ENCODE measurements around the gene DUSP22. TPM values are rescaled to one million over a fixed set of nuclear protein-coding genes. Genes with fewer than 3 reads are reported as not detected.
"Not testable (repeated sequence)": the region's sequence is repeated elsewhere in the genome, so short reads cannot be mapped to it uniquely, and the experiment has no call there.

Gene DUSP22
- total and polyA plus RNA-seq, 8 donors, result 15.6 to 338 (median 34.8) TPM

DNA sequence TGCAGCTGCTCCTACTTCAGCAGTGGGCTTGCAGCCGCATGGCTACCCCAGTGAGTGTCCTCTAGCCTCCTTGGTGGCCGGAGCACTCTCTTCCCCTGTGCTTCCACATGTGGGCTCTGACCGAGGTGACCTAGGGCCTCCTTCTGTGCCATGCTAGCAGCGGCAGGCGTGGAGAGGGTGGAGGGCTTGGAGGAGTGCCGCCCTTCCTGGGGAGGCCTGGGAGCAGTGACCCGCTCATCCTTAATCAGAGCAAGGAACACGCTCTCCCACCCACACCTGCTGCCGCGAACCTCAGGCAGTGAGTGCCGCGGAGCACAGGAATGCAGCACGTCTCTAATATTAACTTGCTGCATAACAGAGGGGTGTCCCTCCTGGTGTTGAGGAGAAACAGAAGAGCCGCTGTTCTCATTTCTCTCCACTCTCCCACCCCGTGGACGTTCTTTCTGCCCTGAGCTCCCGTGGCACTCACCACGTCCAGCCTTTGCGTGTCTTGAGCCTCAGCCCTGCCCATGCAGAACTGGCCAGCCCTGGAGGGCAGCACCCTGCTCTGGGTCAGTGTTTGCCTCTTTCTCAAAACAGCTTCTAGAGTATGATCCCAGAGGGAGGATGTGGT is 31.9 kb downstream of the DUSP22 start:
- TF ChIP-seq, protein P1, sequence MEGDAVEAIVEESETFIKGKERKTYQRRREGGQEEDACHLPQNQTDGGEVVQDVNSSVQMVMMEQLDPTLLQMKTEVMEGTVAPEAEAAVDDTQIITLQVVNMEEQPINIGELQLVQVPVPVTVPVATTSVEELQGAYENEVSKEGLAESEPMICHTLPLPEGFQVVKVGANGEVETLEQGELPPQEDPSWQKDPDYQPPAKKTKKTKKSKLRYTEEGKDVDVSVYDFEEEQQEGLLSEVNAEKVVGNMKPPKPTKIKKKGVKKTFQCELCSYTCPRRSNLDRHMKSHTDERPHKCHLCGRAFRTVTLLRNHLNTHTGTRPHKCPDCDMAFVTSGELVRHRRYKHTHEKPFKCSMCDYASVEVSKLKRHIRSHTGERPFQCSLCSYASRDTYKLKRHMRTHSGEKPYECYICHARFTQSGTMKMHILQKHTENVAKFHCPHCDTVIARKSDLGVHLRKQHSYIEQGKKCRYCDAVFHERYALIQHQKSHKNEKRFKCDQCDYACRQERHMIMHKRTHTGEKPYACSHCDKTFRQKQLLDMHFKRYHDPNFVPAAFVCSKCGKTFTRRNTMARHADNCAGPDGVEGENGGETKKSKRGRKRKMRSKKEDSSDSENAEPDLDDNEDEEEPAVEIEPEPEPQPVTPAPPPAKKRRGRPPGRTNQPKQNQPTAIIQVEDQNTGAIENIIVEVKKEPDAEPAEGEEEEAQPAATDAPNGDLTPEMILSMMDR (IDR thresholded peaks at IDR 0.05), result no peak
- TF ChIP-seq POLR2AphosphoS5 (IDR thresholded peaks at IDR 0.05), result no peak
- no peak for TF ChIP-seq POLR2A (IDR thresholded peaks at IDR 0.05)
- no peak for TF ChIP-seq EP300 (IDR thresholded peaks at IDR 0.05)
- no peaks in the 10 kb centered on the region for H3K9me3 ChIP-seq
- no peak overlapping the region for H3K4me3 ChIP-seq
- intact Hi-C loops (cut with DNase I; ENCODE audit: low total_unique reads), result no loop called here
- peaks cover 0 to 7% (median 4%) of the 10 kb centered on the region in 4 donors for H3K36me3 ChIP-seq
- H3K27me3 ChIP-seq, result no peaks in the 10 kb centered on the region
- H3K27ac ChIP-seq, result no peak overlapping the region
- DNase-seq, result no peak
- 86 to 90% (median 87%) methylated on average over 19 of the region's 19 CpGs for WGBS, 5 donors
- peaks cover 7 to 37% (median 22%) of the 10 kb centered on the region in 4 donors for H3K4me1 ChIP-seq

DNA sequence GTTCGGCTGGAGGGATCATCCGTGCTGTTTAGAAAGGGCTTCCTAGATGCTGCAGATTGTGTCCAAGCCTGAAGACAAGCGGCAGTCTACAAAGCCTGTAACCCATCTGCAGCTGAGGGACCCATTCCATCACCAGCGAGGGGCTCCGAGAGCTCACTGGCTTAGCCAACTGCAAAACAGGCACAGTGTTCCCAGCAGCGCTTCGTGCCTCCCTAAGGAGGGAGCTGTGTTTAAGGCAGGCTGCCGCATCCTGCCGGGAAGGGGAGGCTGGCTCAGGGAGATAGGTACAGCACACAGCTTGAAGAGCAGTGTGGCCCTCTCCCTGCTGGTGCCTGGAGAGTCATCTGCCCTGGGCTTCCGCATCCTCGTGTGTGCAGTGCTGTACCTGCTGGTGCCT is 32.4 kb downstream of the DUSP22 start:
- WGBS, 5 donors, result 85 to 91% (median 90%) methylated on average over 11 of the region's 11 CpGs
- intact Hi-C loops (cut with DNase I; ENCODE audit: low total_unique reads), result no loop called here
- H3K9me3 ChIP-seq, result no peaks in the 10 kb centered on the region
- H3K4me1 ChIP-seq, result peaks cover 7 to 37% (median 22%) of the 10 kb centered on the region in 4 donors
- no peak overlapping the region for H3K27ac ChIP-seq
- H3K4me3 ChIP-seq, result no peak overlapping the region
- TF ChIP-seq POLR2AphosphoS5 (IDR thresholded peaks at IDR 0.05), result no peak
- TF ChIP-seq EP300 (IDR thresholded peaks at IDR 0.05), result no peak
- TF ChIP-seq, protein P1 (IDR thresholded peaks at IDR 0.05), result no peak
- TF ChIP-seq POLR2A (IDR thresholded peaks at IDR 0.05), result no peak
- H3K27me3 ChIP-seq, result no peaks in the 10 kb centered on the region
- no peak for DNase-seq
- H3K36me3 ChIP-seq, result peaks cover 0 to 7% (median 4%) of the 10 kb centered on the region in 4 donors

DNA sequence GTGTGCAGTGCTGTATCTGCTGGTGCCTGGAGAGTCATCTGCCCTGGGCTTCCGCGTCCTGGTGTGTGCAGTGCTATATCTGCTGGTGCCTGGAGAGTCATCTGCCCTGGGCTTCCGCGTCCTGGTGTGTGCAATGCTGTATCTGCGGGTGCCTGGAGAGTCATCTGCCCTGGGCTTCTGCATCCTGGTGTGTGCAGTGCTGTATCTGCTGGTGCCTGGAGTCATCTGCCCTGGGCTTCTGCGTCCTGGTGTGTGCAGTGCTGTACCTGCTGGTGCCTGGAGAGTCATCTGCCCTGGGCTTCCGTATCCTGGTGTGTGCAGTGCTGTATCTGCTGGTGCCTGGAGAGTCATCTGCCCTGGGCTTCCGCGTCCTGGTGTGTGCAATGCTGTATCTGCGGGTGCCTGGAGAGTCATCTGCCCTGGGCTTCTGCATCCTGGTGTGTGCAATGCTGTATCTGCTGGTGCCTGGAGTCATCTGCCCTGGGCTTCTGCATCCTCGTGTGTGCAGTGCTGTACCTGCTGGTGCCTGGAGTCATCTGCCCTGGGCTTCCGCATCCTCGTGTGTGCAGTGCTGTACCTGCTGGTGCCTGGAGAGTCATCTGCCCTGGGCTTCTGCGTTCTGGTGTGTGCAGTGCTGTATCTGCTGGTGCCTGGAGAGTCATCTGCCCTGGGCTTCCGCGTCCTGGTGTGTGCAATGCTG is 33.0 kb downstream of the DUSP22 start:
- intact Hi-C loops (cut with DNase I; ENCODE audit: low total_unique reads); H3K36me3 ChIP-seq; H3K27me3 ChIP-seq; DNase-seq; H3K27ac ChIP-seq; H3K4me3 ChIP-seq; H3K9me3 ChIP-seq: not testable (repeated sequence)
- H3K4me1 ChIP-seq, result peaks cover 7 to 37% (median 22%) of the 10 kb centered on the region in 4 donors
- WGBS, 5 donors, result 79 to 91% (median 87%) methylated on average over 13 to 16 of the region's 16 CpGs

DNA sequence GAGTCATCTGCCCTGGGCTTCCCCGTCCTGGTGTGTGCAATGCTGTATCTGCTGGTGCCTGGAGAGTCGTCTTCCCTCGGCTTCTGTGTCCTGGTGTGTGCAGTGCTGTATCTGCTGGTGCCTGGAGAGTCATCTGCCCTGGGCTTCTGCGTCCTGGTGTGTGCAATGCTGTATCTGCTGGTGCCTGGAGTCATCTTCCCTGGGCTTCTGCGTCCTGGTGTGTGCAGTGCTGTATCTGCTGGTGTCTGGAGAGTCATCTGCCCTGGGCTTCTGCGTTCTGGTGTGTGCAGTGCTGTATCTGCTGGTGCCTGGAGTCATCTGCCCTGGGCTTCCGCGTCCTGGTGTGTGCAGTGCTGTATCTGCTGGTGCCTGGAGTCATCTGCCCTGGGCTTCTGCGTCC is 33.8 kb downstream of the DUSP22 start:
- WGBS, 5 donors, result 69 to 79% (median 73%) methylated on average over 7 to 9 of the region's 9 CpGs
- H3K36me3 ChIP-seq; intact Hi-C loops (cut with DNase I; ENCODE audit: low total_unique reads); DNase-seq; H3K27ac ChIP-seq; H3K9me3 ChIP-seq; H3K27me3 ChIP-seq; H3K4me3 ChIP-seq: not testable (repeated sequence)
- peaks cover 7 to 33% (median 19%) of the 10 kb centered on the region in 4 donors for H3K4me1 ChIP-seq

DNA sequence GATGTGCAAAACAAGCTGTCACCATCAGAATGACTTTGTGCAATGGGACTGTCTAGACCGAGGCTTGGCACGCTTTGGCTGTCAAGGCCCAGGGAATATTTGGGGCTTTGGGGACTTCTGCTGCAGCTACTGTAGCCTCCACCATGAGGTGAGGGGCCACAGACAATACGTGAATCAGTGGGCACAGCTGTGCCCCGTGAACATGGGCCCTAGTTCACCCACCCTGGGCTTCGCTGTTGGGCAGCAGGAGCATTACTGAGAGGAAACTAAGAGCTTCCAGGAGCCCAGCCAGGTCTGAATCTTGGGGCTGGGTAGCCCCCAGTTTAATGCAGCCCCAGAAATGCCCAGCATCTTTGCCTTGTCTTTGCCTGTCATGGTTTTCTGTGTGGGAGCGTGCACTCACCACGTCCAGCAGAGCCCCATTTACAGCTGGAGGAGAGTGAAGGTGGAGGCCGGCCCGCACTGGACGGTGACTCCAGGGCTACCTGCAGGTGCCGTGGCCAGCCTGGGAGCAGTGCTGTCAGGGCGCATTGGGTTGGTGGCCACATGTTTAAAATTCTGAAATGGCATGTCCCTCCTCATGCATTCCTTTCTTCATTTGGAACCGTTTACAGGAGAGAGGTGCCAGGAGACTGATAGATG is 34.7 kb downstream of the DUSP22 start:
- peak overlapping the region in 1 of 5 donors; percentile 38 for H3K27ac ChIP-seq
- H3K9me3 ChIP-seq, result no peaks in the 10 kb centered on the region
- peaks cover 0 to 7% (median 4%) of the 10 kb centered on the region in 4 donors for H3K36me3 ChIP-seq
- intact Hi-C loops (cut with DNase I; ENCODE audit: low total_unique reads), result no loop called here
- no peak for TF ChIP-seq EP300 (IDR thresholded peaks at IDR 0.05)
- TF ChIP-seq, protein P1 (IDR thresholded peaks at IDR 0.05), result no peak
- TF ChIP-seq POLR2A (IDR thresholded peaks at IDR 0.05), result no peak
- no peak for TF ChIP-seq POLR2AphosphoS5 (IDR thresholded peaks at IDR 0.05)
- H3K4me1 ChIP-seq, result peaks cover 7 to 30% (median 19%) of the 10 kb centered on the region in 4 donors
- 81 to 93% (median 91%) methylated on average over 13 of the region's 13 CpGs for WGBS, 5 donors
- no peak for DNase-seq
- no peak overlapping the region for H3K4me3 ChIP-seq
- H3K27me3 ChIP-seq, result no peaks in the 10 kb centered on the region

All from stomach (tissue), 9 donors.